Astrocyte (in vitro differentiated cells and primary cell): Measurements from ENCODE around the gene ARHGAP40.

ENCODE experiments used
- CTCF ChIP-seq: IDR thresholded peaks from 2 replicates; pipeline ENCODE4 v1.5.1; 2011; ENCODE audit warnings: low read depth, mild to moderate bottlenecking, inconsistent platforms, low read length, moderate library complexity; ENCODE audit not compliant: insufficient read depth
- EZH2 ChIP-seq: IDR thresholded peaks from 2 replicates; pipeline ENCODE4 v1.6.1; 2012; ENCODE audit warnings: mild to moderate bottlenecking, low read length, inconsistent platforms; ENCODE audit not compliant: insufficient read depth

- TF ChIP-seq CTCF (no peak), EZH2 (no peak)
Observed at GRCh38 chr20:38652995-38653394, 51.4 kb downstream of the ARHGAP40 start.
